Stimulated activated CD4-positive, alpha-beta T cell treated with anti-CD3 and anti-CD28 coated beads, Interleukin-4, amount 100 ng/mL, for 48 hours (primary cell): ENCODE data around the gene HOXB9.
A peak's percentile ranks its signal among the peaks of the same experiment; 100 is the strongest.

ENCODE experiments used
- DNase-seq, 2 donors: peaks; one replicate each; pipeline ENCODE4 v3.0.0-alpha.2; 2020; ENCODE audit warnings: low read depth in 2 of 2

HOXB9 gene

DNA sequence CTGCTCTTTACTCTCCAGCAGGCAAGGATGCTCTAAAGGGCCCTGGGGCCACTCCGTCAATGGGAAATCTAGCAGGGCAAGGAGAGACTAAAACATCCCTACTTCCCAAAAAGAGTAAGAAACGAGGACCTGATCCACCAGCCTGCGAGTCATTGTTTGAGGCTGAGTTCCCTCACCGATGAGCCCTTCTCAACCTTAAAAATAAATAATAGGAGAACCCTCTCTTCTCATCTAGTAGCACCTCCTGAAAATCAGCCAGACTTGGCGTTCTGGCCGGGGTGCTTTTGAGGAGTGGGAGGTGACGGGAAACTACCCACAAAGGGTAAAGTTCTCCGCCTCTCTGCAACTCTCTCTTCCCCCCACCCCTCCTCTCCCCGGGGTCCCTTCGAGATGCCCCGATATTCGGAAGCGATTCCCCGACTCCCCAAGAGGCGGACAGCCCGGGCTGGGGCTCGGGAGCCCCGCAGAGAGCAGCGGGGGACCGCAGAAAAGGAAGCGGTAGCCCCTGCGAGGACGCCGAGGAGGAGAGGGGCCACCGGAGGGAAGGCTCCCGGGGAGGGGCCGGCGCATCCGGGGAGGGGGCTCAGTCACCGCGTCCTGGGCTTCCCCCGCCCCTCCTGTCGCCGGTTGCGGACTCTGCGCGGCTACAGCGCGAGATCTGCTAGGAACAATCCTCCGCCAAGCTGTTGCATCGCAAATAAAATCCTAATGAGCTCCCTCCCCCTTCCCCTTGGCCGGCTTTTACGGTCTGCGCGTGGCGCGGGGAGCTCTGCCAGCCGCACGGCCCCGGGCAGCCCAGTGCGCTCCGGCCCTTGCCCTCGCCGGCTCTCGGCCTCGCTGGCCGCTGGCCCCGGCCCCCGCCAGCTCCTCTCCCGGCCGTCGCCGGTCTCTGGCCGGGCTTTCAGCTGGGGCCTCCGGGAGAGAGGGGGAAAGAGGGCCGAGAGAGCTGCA lies 1.3 kb downstream of the HOXB9 start:
- DNase-seq: no peak

DNA sequence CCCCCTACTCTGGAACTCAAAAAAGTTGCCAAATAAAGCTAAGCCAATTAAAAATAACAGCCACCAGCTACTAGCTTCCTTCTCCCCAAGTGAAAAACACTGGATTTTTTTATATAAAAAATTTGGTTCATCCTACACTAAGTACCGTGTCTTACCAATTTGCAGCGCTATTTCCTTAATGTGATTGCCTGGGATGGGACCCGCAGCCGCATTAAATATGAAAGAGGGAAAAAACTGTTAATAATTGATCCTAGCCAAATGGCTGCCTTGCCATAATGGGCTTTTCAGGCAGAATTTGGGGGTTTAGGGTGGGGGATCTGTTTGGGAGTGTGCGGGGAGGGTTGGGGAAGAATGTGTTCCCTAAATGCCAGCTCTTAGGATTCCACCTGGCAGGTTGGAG lies 2.0 kb downstream of the HOXB9 start:
- no peak for DNase-seq

DNA sequence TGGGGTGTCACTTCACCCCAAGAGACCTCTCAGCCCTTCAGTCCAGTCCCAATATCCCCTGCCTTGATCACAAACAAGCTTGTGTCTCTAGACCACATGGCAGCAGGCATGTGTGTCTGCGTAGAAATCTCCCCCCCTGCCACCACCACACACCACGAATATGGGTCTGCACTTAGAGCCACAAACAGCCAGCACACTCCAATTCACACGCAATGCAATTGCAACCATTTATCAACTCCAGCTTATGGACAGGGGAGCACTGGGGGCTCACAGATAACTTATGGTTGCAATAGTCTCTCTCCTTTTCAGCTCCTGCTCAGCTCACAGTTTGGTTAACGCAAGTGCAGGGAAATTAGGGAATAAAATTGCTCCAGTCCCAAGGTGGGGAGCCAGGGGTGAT lies 2.6 kb downstream of the HOXB9 start:
- DNase-seq: no peak

DNA sequence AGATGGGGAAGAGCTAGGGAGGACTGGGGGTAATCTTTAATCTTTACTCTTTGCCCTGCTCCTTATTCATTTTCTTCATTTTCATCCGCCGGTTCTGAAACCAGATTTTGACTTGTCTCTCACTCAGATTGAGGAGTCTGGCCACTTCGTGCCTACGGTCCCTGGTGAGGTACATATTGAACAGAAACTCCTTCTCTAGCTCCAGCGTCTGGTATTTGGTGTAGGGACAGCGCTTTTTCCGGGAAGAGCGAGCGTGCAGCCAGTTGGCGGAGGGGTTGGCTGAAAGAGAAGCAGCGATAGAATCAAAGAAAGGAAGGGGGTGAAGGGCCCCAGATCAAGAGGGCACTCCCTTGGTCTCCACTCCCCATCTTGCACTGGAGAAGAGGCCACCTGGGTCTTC lies 3.3 kb downstream of the HOXB9 start:
- DNase-seq: no peak

DNA sequence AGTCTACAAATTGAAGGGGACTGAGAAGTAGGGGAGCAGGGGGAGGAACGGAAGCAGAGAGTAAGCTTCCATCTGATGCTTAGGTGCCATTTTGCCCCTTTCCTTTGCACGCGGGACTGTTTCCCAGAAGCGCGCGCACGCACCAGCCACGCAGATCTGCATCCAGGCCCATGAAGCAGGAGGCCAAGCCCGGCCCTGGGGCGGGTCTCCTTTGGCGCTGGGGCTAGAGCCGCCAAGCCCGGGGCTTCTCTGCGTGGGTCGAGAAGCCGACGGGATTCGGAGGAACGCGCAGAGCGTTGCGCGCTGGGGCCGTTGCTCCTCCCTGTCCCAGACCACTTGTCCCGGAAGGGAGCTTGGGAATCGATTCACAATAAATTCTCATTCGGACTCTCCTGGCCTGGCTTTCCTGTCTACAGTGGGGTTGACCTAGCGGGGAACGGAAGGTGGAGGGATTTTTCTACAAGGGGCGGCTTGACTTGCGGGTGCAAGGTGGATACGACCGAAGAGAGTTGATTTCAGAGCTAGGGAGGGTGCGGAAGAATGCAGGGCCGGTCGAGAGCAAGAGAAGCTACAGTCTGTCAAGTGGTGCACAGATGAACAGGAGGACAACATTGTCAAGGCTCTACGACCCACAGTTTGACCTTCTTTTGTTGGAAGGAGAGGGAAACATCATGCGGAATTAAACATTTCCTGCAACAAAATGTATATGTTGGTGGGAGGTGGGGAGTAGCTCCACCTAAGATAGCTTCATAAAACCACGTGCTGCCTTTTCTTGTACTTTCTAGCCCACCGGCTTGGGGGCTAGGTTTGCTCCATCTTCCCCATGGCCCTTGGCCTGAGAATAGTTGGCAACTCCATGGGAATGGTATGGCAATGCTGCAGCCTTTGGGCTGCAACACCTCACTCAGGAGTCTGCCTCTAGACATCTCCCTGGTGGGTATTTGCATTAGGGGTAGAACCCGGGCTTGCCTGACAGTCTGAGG lies 4.5 kb downstream of the HOXB9 start:
- DNase-seq: no peak

DNA sequence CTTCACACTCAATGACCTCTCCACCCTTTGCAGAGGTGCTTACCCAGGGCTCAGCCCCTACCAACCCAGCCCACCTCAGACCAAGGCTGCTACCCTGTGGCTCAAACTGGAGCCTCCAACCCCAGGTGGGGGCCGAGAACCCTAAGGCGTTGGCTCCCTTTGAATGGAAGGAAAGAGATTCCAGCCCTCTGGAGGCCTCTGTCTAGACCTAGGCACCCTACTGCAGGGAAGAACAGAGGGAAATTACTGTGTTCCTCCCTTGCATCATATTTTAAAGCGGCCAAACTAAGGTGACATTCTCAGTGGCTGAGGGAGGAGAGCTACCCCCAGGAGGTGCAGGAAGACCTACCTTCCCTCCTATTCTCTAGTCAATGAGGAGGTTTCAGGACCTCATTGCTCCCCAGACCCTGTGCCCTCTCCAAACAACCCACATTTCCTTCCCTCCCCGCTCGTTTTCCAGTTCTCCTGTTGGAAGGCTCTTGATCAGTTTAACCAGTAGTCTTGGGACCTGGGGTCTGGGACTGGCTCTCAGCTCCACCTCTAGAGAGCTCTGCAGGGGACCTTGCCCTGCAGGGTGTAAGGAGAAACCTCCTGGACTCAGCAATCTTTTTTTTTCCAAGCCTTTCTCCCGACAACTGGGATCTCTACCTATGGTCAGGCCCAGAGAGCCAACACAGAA lies 5.6 kb downstream of the HOXB9 start:
- no peak for DNase-seq

DNA sequence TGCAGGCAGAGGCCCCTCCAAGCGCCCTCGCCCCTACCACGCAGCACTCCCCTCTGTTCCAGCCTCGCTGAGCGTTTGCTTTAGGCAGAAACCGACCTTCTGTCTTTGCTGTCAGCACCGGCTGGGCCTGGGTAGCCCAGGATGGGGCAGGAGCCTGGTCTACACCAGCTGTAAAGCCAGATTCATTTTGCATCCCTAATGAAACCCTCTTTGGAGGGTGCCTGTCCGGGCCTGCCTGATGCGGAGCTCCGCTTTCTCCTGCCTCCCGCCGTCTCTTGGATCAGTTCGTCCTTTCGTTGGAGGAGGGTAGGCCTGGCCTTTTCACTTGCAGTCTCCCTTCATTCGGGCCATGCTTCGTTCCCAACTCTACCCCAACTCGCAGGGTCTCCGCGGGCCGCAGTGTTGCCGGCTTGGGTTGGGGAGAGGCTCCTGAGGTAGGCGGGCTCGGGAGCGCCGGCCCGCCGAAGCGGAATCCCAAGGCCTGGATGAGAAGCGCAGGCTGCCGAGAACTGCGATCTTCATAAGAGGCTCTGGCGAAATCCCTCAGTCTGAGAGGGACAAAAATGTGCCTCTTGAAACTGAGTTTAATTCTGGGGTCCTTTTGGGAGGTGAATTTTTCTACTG lies 6.2 kb downstream of the HOXB9 start:
- no peak for DNase-seq

DNA sequence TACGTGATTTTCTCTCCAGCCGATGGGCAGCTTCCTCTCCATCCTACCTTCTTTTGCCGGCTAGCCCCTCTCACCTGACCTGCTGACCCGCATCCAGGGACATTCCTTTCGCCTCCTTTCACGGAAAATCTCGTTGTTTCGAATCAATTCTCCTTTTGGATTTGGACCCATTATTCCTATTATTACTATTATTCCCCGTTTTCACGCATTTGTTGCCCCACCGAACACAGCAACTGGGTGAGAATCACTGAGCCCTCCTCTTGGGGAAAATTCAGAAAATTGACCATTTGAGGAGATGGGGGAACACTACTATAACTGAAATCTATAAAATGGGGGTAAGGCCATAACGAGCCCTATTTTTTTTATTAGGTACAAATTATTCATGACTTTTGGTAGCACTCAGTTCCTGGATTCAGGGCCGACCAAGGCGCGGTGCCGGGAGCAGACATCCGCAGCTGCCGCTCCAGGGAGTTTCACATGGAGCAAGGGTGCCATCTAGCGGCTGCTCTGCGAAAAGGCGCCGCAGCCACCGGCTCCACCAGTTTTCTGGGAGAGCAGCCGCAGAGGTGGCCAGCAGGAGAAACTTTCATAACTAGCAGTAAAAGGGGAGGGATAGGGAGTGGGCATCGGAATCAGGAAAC lies 7.8 kb downstream of the HOXB9 start:
- DNase-seq: peak; percentile 78 to 86

DNA sequence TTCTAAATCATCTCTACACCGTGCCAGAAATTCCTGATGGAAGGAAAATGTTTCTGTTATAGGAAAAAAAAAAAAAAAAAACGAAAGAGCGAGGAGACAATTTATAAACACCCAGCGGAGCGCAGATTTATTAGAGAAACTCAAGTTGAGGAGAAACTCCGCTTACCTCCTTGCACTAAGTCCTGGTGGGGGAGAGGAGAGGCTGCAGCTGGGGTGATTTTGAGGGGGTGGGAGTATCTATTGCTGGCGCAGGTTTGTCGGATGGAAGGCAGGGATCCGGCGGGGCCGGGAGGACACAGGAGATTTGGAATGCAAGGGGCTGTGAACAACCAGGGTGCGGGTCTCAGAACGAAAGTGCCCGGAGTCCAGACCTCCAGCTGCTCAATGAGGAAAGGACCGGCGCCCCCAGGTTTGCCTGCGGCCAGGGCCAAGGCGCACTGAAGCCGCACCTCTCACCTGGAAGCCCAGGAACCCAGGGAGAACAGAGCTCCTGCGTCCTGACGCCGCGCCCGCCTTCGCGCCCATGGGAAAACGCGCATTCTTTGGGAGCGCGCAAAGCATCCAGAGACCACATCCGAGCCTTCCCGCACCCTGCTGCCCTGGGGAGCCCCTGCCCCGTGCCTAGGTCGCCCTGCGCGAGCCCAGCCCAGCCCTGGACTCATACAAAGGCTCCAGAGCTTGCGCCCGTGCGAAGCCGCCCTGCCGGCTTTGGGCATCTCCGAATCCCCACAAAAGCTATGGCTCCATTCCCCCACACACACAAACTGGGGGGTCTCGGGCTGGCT lies 8.5 kb downstream of the HOXB9 start:
- no peak for DNase-seq

DNA sequence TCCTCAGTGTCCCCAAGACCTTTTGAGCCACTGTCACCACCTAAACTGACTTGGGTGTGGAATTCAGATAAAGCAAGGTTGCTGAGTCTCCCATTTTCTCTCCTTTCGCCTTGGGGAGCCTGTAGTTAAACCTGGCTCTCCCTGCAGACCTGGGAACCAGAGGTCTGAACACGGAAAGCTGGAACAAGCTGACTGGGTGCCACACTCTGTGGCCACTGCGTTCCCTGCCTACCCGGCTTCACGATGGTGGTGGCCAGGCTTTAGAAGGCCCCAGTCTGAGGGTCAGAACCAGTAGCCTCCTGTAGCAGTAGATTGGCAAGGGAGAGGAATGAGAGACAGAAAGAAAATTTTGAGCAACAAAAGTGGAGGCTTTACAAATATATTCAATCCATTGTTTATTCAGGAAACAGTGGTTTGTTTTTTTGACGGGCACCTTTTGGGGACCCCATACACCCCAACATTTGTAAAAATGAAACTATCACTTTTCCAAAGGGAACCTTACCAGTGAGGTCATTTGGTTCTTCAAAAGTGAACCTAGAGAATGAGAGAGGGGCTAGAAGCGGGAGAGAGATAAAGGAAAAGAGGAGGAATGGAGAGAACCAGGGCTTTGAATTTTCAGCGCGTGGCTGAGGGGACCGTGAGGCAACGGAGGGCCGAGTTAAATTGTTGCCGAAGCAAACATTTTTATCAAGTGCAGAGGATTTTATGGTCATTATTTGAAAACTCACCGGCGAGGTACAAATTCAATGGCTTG lies 9.3 kb downstream of the HOXB9 start:
- no peak for DNase-seq

DNA sequence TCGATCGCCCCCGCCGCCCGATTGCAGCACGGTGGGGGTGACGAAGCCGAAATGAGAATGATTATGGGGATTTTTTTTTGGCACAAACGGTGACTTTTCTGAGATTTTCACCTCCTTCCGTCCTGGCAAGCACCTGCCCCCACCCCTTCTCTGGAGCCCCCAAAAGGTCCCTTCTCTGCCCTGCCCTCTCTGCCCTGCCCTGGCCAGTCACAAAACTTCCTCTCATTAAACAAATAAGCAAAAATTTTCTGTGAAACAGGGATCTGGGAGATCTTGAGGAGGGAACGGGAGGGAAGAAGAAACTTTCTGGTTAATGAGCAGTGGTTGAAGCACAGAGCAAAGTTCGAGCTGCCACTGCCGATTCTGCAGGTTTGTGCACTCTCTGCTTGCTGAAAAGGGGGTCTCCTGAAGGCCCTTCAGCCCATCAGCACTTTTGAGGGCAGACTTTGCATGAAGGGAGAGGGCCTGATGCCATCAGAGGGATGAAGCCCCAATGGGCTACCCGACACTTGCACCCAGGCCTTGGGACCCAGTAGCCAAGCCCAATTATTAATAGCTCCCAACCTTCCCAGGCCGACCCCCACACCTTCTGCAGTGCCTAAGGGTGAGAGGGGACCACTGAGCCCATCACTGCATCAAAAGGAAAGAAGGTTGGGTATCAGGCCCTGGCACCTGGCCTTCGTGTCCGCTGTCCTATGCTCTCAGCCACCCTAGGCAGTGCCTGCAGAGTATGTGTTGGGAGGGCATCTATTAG lies 10.0 kb downstream of the HOXB9 start:
- DNase-seq: no peak

DNA sequence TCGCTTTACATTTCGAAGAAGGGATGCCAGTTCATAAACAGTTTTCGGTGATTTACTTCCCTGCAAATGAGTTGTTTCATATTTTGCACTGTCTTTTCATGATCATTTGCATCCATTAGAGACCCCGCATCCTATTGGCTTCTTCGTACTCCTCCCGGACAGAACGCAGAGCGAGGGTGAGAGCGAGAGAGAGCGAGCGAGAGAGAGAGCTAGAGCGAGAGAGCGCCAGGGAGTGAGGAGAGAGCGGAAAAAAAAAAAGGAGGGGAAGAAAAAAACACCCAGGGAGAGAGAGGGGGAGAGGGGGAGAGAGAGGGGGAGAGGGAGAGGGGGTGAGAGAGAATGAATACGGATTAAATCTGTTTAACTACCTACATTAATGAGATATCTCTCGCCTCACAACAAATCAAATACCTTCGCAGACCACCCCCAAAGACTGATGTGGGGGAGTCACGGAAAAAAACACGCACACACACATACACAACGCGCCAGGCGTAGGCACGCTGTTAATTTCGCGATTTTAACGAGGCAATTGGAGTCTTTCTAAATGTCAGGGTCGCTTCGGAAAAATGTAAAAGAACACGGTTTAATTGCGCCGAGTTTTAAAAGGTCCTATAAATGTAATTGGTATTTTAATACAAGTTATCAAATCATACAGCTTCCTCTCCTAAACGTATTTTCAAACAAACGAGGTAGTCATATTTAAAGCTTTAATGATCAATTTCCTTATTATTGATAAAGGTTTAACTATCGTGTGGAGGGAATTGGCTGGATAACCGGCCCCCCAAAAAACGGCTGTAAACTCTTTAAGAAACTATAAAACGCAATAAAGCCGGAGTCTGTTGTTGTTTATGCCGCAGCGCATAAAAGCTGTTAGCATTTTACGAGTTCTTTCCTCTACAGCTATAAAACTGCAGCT lies 10.9 kb downstream of the HOXB9 start, which contains the start of gene HOXB8:
Gene HOXB8 (minus strand): TSS at position 246 of the 916 bp plus-strand sequence. CDS start 588 bp downstream, outside the sequence.
- DNase-seq: no peak

DNA sequence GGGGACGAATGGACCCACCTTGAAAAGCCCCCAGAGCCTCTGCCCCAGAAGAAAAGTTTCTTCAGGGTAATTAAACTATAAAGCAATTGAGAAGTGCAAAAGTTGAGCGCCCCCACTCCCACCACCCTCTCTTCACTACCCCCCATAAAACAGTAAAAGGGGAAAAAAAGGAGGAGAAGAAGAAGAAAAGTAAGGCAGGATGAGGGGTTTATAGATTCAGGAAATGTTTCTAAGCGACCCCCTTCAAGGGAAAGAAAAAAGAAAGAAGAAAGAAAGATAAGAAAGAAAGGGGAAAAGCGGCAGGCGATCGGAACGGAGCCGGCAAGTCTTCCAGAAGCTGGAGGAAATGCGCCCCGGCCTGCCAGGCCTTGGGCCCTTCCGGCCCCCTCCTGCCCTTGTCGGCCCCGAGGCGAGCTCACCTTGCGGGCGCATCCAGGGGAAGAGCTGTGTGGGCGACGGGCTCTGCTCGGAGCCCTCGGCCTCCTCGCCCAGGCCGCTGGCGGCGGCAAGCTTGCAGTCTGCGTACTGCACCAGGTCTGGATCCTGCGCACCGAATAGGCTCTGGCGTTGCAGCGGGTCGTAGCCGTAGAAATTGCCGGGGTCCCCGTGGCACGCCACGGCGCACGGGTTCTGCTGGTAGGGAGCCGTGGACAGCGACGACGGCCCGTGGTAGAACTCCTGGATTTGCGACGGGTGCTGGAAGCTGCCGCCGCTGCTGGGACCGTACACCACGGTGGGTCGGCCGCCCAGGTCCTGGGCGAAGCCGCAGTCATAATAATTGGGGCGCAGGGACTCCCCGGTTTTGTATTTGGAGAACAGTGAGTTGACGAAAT lies 12.1 kb downstream of the HOXB9 start:
- DNase-seq: no peak

DNA sequence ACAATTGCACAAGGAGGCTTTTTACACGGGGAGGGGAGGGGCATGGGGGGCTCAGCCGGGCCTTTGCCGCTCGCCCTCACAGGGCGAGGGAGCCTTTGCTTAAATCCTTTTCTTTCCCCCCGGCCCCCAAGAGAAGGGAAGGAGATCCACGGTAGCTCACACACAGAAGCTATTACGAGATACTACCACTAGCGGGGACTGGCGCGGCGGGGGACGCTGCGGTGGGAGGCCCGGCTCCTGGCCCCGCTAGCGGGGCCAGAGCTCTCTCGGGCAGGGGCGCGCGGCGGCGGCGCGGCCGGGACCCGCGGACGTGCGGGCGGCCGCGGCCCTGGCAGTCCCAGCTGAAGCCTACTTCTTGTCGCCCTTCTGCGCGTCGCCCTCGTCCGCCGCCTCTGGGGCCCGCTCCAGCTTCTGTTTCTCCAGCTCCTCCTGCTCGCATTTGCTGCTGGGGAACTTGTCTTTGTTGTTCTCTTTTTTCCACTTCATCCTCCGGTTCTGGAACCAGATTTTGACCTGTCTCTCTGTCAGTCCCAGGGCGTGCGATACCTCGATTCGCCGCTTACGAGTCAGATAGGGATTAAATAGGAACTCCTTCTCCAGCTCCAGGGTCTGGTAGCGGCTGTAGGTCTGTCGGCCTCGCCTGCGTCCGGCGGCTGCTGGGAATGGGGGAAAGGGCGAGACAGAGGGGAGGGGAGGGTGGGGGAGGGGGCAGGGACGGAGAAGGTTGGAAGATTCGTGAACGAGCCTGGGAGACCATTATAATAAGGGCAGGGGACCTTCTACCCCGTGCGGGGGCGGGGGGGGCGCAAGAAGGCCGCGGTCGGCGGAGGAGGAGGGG lies 13.1 kb downstream of the HOXB9 start:
- no peak for DNase-seq

DNA sequence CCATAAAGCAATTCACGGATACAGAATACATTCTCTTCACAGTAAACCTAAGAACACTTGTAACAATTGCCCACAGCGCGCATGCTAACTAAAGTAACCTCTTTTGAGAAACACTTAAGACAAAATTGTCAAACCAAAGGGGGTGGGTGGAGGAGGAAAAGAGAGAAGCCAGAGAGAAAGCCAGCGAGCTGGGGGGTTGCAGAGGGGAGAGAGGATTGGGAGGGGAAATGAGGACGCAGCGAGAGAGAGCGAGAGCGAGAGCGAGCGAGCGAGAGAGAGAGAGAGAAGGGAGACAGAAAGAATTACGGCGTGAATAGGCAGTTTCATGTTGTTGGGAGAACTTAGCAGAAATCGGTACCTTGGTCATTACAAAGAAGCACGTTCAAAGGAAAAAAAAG lies 13.7 kb downstream of the HOXB9 start:
- no peak for DNase-seq
